GM18909 (cell line): ENCODE results near the gene CLTCL1.
"Not testable (repeated sequence)": the region's sequence is repeated elsewhere in the genome, so short reads cannot be mapped to it uniquely, and the experiment has no call there.

Experiments
- ATAC-seq: cut with Tn5 transposase; IDR thresholded peaks from one replicate; pipeline ENCODE4 v1.9.1; 2021; ENCODE audit warnings: mild to moderate bottlenecking; ENCODE audit not compliant: unreplicated experiment, poor library complexity

The CLTCL1 gene

DNA sequence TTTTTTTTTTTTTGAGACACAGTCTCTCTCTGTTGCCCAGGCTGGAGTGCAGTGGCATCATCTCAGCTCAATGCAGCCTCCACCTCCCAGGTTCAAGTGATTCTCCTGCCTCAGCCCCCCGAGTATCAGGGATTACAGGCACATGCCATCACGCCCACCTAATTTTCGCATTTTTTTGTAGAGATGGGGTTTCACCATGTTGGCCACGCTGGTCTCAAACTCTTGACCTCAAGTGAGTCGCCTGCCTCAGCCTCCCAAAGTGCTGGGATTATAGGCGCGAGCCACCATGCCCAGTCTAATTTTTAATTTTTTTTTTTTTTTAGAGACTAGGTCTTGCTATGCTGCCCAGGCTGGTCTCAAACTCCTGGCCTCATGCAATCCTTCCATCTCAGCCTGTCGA lies 35.2 kb downstream of the CLTCL1 start:
- ATAC-seq: not testable (repeated sequence)

DNA sequence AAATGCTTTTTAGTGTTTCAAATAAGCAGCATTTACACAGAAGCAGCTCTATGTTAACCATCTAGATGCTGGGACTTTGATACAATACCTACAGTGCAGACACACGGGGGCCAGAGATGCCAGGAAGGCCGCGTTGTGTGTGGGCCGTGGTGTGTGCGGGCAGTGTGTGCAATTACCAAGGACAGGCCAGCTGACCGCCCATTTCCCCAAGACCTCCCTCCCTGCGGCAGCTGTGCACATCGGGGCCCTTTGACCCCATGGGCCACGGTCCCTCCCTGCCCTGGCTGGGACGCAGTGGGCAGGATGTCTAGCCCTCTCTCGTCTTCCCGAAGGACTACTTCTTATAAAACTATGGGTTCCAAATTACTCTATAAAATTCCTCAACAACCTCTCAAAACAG lies 38.4 kb downstream of the CLTCL1 start:
- no peak for ATAC-seq

DNA sequence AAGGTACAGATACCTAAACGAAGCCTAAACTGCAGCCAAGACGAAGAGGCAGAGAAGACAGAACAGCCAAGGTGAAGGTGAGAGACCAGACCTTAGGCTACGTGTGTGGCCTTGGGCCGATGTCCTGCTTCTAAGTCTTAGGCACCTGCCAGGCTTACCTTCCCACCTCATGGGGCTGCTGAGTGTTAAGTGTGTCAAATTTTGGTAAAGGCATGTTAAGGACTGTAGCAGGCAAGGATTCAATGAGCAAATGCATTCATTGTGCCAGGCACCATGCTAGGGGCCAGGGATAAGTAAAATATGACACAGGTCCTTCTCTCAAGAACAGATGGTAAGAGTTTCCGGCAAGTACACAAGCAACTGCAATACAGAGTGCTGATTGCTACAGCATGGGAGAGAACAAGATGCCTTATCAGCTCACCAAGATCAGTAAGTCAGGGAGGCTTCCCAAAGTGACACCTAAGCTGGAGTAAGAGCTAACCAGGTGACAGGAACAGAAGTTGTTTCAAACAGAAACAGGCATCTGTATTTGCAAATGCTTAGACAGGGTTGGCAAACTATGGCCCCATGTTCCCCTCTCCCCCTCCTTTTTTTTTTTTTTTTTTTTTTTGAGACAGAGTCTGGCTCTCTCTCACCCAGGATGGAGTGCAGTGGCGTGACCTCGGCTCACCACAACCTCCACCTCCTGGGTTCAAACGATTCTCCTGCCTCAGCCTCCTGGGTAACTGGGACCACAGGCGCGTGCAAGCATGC lies 46.7 kb downstream of the CLTCL1 start:
- no peak for ATAC-seq

DNA sequence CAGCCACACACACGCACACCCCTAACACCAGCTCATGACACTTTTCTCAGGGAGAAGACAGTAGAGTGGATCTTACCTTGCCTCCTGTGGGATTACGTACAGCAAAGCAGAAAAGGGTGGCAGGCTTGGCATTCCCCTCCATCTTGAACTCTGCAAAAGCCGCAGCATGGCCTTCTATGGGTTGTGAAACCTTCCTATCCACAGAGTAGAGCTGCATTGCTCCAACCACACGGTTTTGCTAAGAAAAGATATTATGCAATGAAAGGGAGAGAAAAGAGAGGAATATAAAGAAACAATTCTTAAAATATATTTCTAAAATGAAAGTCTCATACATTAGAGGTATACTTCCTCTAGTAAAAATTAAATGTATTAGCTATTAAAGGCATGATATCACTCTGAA lies 48.8 kb downstream of the CLTCL1 start:
- no peak for ATAC-seq

DNA sequence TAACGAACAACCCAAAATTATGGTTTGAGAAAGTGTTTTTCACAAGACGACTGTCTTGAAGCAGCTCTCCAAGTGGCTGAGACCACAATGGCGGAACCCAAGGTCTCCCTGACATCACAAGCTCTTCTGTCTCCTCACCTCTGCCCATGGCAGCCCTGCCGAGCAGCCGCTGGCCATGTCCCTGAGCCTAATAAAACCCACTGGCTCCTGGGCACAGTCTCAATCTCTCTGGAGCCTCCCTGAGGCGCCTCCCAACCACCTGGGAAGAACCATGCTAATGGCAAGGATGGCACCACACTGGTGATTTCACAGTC lies 50.0 kb downstream of the CLTCL1 start:
- ATAC-seq: no peak

DNA sequence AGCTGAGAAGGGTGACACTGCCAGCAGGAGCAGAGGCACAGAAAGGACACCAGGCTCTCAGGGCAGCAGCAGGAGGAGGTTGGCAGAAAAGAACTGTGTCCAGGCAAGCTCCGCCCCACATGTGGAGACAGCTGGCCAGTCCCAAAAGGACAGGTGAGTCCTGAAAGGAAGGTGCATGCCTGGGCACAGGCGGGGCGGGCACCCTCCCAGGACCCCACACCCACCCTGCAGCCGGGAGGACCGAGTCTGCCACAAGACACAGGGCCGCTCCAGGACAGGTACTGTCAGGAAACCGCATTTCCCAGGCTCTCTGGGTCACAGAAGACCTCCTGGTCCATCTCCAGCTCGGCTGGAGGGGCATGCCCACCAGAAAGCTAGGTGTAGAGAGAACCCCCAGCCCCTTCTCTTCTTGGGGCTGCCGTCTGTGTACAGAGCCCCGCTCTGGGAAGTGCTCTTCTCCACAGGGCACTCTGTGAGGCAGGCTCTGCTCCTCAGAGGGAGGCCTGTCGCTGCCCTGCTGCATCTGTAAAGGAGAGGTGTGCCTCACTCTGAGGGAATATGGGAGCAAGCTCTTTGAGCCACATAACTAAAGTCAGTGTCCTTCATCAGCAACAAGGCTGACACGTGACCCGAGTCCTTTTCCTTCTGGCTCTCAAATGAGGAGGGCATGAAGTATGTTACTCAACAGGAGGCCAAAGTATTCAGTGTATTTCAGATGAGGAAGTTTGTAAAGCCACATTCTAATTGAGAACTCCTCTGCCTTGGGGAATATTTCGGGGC lies 50.5 kb downstream of the CLTCL1 start:
- no peak for ATAC-seq

DNA sequence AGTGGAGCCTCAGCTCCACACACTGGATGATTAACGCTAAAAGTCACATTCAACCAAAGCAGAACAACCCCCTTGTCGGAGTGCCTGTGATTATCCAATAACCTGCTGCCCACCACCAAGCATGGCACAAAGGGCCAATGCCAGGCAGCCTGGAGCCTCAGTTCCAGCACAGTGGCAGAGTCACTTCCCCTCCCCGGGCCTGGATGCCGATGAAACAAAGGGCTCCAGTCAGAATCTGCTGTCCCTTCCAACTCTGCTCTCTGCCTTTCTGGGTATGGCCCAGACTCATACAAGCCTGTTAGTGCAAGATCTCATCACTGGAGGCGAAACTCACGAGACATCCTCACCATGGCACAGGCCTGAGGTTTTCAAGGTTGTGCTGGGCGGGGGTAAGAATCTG lies 52.1 kb downstream of the CLTCL1 start:
- ATAC-seq: no peak

DNA sequence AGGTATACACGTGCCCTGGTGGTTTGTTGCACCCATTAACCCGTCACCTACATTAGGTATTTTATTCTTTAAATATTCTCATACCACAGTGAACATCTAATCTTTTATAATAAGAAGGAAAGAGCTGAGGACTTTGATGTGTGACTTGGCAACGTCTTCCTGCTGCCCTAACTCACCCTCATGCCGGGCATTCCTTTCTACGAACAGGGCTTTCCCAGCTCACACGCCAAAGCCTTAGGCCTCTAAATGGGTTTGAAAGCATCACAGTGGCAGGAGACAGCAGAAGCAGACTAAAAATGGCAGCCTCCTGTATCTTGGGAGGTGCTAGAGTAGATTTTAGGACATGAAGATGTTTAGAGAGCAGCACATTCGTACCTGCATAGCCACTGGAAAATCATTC lies 52.6 kb downstream of the CLTCL1 start:
- no peak for ATAC-seq

DNA sequence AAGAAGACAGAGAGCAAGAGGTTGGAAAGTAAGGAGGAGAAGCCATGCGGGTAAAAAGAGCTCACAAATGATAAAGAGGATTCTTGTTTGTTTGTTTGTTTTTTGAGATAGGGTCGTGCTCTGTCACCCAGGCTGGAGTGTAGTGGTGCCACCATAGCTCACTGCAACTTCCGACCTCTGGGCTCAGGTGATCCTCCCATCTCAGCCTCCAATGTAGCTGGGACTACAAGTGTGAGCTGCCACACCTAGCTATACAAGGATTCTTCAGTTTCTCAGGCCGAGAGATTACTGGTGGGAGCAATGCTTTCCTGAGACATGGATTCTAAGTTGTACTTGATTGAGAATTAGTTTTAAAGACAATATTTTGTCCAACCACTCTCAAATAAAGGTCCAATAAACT lies 55.6 kb downstream of the CLTCL1 start:
- ATAC-seq: no peak

DNA sequence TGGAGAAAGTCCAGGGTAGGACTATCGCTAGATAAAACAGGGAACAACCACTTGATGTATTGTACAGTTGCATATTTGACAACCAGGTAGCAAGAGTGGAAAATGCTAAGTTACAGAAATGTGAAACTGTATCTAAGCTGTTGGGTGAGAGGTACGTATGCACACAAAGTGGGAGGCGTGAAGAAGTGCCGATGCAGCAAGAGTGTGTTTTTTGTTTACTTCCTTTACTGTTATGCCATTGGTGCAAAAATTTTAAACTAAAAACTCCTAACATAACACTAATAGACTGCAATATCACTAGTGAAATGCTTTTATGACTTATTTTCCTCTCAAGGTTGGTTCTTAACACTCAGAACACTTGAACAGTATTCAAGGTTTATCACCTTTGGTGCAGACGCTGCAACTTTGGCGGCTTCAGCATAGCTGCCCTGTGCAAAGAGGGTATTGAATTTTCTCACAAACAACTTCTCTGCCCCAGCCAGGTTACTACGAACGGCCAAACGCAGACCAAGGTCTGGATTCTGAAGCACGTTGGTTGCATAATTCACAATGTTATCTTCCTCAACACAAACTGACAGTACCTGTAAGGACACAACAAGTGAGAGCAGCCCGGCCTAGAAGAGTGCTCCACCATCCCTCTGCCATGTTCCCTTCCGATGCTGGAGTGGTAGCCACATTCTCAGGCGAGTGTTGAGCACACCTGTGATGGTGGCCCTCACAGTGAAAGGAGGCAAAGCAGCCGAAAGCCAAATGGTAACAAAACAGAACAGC lies 57.2 kb downstream of the CLTCL1 start:
- ATAC-seq: no peak

DNA sequence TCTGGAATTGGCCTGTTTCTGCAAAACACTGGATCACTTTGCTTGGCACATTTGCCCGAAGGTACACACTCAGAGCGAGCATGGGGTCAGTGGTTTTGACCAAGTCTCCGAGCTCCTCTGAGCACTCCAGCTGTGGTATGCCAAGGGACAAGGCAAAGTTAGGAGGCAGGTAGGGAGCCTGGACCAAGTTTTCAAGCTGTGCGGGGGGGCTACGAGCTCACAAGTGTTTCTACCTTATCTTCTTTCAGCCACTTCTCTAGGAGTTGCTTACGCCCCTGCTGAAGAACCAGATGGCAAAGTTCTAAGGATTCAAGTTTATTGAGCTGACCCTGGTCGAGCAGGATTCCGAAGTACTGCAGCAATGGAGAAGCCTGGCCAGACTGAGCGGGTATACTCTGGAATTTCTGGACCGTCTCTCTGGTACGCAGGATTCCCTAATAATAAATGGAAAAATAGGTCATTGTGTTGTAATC lies 58.3 kb downstream of the CLTCL1 start:
- no peak for ATAC-seq

DNA sequence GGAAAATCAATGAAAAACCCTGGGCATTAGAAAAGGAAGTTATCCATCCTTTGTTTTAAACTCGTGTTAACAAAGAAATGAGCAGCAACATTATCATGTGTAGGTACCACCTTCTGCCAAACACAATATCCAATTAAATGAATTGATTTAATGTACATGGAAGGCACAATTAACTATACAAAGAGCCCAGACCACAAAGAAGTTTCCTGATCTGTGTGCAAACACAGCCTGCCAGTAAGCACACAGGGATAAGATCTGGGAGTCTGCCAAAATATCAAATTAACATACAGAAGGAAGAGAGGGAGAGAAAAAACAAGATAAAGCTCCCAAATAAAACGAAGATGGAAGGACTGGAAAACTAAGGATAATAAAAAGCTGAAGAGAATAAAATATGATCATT lies 58.9 kb downstream of the CLTCL1 start:
- no peak for ATAC-seq

DNA sequence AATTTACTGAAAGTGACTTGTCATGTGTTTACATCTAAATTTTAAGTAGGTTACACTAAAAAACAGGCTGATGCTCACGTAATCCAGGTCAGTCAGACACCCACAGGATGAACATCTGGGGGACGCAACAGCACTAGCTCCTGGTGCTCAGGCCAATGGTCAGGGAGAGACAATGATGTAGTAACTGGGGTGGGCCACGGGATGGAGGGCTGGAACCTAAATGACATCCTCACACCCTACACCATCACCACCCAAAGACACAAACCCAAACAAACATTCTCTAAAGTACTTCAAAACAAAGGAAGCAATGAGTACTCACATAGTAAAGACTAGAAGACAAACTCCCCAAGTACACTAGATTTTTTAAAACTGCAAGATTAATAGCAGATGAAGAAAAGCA lies 59.5 kb downstream of the CLTCL1 start:
- ATAC-seq: no peak

DNA sequence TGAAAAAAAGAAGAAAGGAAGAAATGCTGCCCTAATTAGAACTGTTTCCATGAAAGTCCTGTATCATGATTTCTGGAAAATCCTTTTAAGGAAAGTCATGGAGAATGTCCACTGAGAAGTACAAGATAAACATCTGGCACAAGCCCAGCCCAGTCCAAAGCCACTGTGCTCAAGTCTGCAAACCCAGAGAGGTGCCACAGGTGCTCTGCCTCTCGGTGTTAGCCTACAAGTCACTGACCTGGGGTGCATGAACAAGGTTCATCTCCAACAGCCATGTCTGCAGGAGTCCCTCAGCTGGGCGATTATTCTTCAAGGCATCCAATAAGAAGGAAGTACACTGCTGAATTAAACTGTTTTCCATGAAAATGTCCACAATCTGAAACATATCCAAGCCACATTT lies 61.9 kb downstream of the CLTCL1 start:
- ATAC-seq: no peak

DNA sequence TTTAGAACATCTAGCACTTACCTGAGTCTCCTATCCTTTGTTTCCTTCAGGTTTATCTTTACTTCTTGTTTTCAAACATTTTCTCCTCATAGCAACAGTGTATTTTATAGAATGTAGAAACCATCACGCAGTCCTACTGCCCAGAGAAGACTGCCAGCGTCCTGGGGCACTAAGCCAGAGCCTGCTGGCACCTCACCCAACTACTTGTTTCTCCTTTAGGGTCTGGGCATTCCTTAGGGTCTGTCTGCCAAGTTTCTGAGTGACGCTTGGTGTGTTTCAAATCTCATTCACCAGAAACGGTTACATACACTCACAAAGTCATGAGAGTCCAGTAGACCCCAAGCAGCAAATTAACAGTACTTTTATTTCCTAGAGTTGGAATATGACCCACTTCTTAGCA lies 63.3 kb downstream of the CLTCL1 start:
- no peak for ATAC-seq

DNA sequence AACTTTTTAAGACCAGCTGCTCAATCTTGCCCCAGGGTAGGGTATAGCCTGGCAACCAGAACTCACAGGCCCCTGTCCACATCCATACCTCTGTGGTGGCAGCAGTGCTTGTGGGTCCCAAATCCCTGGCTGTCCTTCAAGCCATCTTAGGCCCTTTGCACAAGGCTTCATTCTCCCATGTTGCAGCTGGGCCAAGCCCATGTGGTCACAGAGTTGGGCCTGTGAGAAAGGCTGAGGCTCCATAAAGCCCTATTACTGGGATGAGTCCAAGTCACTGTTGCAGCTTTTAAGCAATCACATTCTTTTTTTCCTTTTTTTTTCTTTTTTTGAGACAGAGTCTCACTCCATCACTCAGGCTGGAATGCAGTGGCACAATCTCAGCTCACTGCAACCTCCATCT lies 65.1 kb downstream of the CLTCL1 start:
- ATAC-seq: no peak

DNA sequence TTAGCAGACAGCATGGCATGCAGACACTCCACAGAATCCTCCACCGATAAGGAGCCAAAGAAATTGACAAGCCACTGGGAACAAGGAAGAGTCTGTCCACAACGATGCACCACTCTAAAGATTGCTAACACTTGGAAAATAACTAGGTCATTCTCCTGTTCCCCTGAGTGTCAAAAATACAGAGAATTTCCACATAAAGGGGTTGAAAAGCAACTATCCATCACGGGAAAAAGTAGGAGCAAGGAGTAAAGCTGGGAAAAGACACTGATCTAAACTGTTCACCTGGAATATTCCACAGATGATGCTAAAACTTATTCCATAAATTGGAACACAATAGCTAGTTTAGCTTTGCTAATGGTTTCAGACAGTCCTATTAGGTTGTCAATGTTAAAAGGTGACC lies 66.0 kb downstream of the CLTCL1 start:
- ATAC-seq: no peak

DNA sequence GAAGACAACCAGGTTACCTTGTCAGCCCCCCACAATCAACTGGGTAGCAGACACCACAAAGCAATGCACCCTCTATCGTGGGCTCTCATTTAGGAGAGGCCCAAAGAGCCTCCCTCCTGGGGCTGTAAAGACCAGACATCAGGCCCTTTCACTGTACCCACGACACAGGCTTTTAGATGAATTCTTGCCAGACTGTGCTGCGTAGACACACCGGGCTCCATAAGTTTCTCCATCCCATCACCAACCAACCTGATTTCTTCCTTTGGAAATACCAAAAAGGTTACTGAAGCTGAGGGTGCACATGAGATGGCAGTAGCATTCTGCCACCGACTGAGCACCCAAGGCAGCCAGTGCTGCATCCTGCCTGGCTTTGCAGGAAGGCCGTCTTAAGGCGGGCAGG lies 66.5 kb downstream of the CLTCL1 start:
- ATAC-seq: no peak

DNA sequence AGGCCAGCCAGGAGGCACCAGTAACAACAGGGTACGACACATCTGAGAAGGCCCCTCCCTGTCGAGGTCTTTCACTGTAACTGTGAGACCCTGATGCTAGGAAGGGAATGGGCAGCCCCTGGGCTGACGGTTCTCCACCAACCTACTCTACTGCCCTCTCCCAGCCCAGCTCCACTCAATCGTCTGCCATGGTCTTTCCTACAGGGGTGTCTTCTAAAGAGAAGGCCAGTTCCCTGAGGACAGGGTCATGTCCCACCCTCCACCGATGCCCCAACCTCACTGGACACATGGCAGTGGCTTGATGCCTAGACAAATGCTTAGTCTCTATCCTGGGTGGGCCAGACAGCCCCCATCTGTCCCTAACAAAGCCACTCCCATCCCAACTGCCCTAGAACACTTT lies 67.0 kb downstream of the CLTCL1 start:
- ATAC-seq: no peak

DNA sequence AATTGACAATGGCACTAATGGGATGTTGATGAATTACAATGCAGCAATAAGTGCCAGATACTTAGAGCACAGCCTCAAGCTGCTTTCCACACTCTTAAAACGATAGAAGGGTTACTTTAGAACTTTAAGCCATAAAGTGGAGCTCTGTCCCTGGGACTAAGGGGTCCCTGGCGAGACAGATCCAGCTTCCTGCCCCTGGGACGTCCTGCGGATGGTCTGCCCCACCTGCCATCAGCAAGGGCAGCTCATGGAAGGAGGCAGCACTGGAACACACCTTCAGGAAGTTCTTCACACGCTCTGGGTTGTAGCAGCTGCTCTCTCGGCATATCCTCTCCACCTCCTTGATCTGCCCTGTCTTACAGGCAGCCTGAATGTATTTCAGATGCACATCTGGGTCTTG lies 67.9 kb downstream of the CLTCL1 start:
- no peak for ATAC-seq

DNA sequence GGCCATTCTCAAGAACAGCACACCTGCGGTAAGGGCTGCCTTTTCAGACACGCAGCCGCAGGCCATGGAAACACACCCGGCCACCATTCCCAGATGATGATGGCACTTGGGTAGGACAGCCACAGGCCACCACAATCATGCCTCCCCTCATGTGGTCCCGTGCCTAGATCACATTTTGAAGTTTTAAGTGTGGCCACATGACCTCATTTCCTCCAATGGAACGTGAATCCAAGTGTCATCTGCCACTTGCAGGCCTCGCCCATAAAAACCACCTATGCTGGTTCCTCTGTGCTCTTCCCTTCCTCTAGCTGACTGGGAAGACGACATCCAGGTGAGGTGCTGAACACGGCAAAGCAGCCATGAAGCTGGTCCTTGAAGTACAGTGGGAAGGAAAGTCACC lies 68.4 kb downstream of the CLTCL1 start:
- ATAC-seq: no peak
